Activated naive CD8-positive, alpha-beta T cell treated with anti-CD3 and anti-CD28 coated beads, Interleukin-2, amount 50 U/mL, for 16 hours (primary cell): ENCODE data around the gene CDC42BPA.
"Not testable (repeated sequence)": the region's sequence is repeated elsewhere in the genome, so short reads cannot be mapped to it uniquely, and the experiment has no call there.

Experiments used
- DNase-seq: peaks from one replicate; pipeline ENCODE4 v3.0.0-alpha.2; 2020; ENCODE audit warnings: low read depth, low spot score

CDC42BPA gene

GRCh38 chr1:227318016-227318852 is at the start of gene CDC42BPA:
CDC42BPA (minus strand) TSS chr1:227318492; CDS start chr1:227317182, 1,310 bp downstream.
- DNase-seq: no peak

GRCh38 chr1:227368009-227368408 is 49.7 kb upstream of the CDC42BPA start:
- DNase-seq: no peak

- DNase-seq: no peak
Measured at GRCh38 chr1:227365473-227366431, 47.5 kb upstream of the CDC42BPA start.

GRCh38 chr1:227364657-227365056 is 46.4 kb upstream of the CDC42BPA start:
- no peak for DNase-seq

GRCh38 chr1:227363825-227364224 is 45.5 kb upstream of the CDC42BPA start:
- no peak for DNase-seq

GRCh38 chr1:227362039-227362438 is 43.7 kb upstream of the CDC42BPA start:
- DNase-seq: no peak

- DNase-seq: no peak
Measured at GRCh38 chr1:227357927-227358302, 39.6 kb upstream of the CDC42BPA start.

- DNase-seq: no peak
Measured at GRCh38 chr1:227357171-227357926, 39.1 kb upstream of the CDC42BPA start.

- DNase-seq: no peak
Measured at GRCh38 chr1:227356620-227357146, 38.4 kb upstream of the CDC42BPA start.

GRCh38 chr1:227355542-227356245 is 37.4 kb upstream of the CDC42BPA start:
- no peak for DNase-seq

GRCh38 chr1:227353186-227353585 is 34.9 kb upstream of the CDC42BPA start:
- DNase-seq: no peak

- DNase-seq: not testable (repeated sequence)
Measured at GRCh38 chr1:227352164-227352563, 33.9 kb upstream of the CDC42BPA start.

- no peak for DNase-seq
Measured at GRCh38 chr1:227351443-227351842, 33.2 kb upstream of the CDC42BPA start.

- DNase-seq: no peak
Measured at GRCh38 chr1:227349967-227350366, 31.7 kb upstream of the CDC42BPA start.

- no peak for DNase-seq
Measured at GRCh38 chr1:227343727-227344551, 25.6 kb upstream of the CDC42BPA start.

GRCh38 chr1:227343206-227343605 is 24.9 kb upstream of the CDC42BPA start:
- no peak for DNase-seq

- DNase-seq: no peak
Measured at GRCh38 chr1:227342075-227342829, 24.0 kb upstream of the CDC42BPA start.

GRCh38 chr1:227336136-227336535 is 17.8 kb upstream of the CDC42BPA start:
- not testable (repeated sequence) for DNase-seq
